NB4 (cell line): ENCODE data around the gene AKT3.

Experiments used
- DNase-seq: peaks from one replicate; pipeline ENCODE4 v3.0.0; 2010; ENCODE audit warnings: low read depth
- H3K4me3 ChIP-seq: one replicate; pipeline ENCODE4 v1.5.1; 2011; ENCODE audit warnings: mild to moderate bottlenecking, low read depth, low read length, moderate library complexity
- CTCF ChIP-seq: IDR thresholded peaks from one replicate; pipeline ENCODE4 v1.5.1; 2012; ENCODE audit warnings: low read depth, low read length
- MAX ChIP-seq: IDR thresholded peaks from 2 replicates; pipeline ENCODE4 v1.6.1; 2011; ENCODE audit warnings: low read depth, low read length
- MYC ChIP-seq: IDR thresholded peaks from 2 replicates; pipeline ENCODE4 v1.6.1; 2011; ENCODE audit warnings: low read depth, low read length
- POLR2A ChIP-seq: IDR thresholded peaks from 2 replicates; pipeline ENCODE4 v1.6.1; 2011; ENCODE audit warnings: mild to moderate bottlenecking; ENCODE audit not compliant: insufficient read length; ENCODE audit errors: extremely low read depth

Gene AKT3

GRCh38 chr1:243850452-243851256, 611 bp upstream of the AKT3 start:
- peak overlapping the region; percentile 57 for H3K4me3 ChIP-seq
- DNase-seq = peak; percentile 69
- TF ChIP-seq MAX = peak; percentile 68
- no peak for TF ChIP-seq POLR2A
- TF ChIP-seq MYC = 0 out of 2 replicates have a peak, but pooled peaks have one; percentile 45
- TF ChIP-seq CTCF = no peak

- no peak overlapping the region for H3K4me3 ChIP-seq
- peak; percentile 18 for DNase-seq
- TF ChIP-seq POLR2A (no peak), CTCF (no peak), MYC (no peak), MAX (no peak)
These were observed 432 bp downstream of the AKT3 start for GRCh38 chr1:243849421-243850201.

- no peak for TF ChIP-seq CTCF
- no peak for TF ChIP-seq POLR2A
- no peak for TF ChIP-seq MYC
- no peak for TF ChIP-seq MAX
- H3K4me3 ChIP-seq = peak overlapping the region; percentile 17
- DNase-seq = peak; percentile 39
These were observed 1.1 kb downstream of the AKT3 start for GRCh38 chr1:243848858-243849420.

- TF ChIP-seq MYC (no peak), MAX (no peak), CTCF (no peak), POLR2A (no peak)
- no peak overlapping the region for H3K4me3 ChIP-seq
- DNase-seq = no peak
These were observed 1.7 kb downstream of the AKT3 start for GRCh38 chr1:243848165-243848857.

- TF ChIP-seq POLR2A (no peak), MYC (no peak), MAX (no peak)
- no peak overlapping the region for H3K4me3 ChIP-seq
- no peak for DNase-seq
These were observed 3.3 kb downstream of the AKT3 start for GRCh38 chr1:243846761-243847160.

- no peak for DNase-seq
- no peak overlapping the region for H3K4me3 ChIP-seq
- TF ChIP-seq CTCF (no peak), POLR2A (no peak), MAX (no peak), MYC (no peak)
These were observed 4.2 kb downstream of the AKT3 start for GRCh38 chr1:243845888-243846287.
